HG02642 (cell line): ENCODE results near the gene A4GALT.
A peak's percentile ranks its signal among the peaks of the same experiment; 100 is the strongest.
"Not testable (repeated sequence)": the region's sequence is repeated elsewhere in the genome, so short reads cannot be mapped to it uniquely, and the experiment has no call there.

Source experiments
- ATAC-seq: cut with Tn5 transposase; IDR thresholded peaks from one replicate; pipeline ENCODE4 v1.9.1; 2021; ENCODE audit warnings: mild to moderate bottlenecking; ENCODE audit not compliant: unreplicated experiment, poor library complexity

The A4GALT gene

DNA sequence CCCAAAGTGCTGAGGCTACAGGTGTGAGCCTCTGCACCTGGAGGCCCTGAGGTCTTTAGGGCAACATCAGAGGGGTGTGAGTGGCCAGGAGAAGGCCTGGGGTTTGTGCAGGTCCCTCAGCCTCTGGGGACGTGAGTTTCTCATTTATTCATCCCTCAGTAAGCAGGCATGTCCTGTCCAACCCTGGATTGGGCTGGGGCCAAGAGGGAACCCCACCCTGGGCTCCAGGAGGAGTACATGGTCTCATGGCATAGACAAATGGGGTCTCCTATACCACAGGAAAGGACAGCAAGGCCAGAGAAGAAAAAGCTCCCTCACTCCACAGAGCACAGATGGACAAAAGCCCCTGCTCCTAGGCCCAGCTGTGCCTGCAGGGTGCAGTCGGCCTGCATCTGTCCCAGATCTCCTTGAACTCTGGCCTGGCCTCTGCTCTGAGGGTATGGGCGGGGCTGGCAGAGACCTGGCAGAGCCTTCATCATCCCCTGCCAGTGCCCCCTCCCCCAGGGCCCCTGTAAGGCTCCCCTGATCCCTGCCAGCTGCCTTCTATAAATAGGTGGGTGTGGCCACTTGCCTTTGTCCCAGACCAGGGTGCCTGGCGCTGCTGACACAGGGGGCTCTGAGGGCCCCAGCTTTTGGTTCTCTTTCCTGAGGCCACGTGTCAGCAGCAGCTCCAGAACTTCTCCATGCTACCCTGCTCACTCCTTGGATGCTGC, 34.6 kb downstream of the A4GALT start:
- no peak for ATAC-seq

- no peak for ATAC-seq
These were observed 36.0 kb downstream of the A4GALT start for GRCh38 chr22:42684462-42685195.

GRCh38 chr22:42683578-42684283, 36.9 kb downstream of the A4GALT start:
- no peak for ATAC-seq

DNA sequence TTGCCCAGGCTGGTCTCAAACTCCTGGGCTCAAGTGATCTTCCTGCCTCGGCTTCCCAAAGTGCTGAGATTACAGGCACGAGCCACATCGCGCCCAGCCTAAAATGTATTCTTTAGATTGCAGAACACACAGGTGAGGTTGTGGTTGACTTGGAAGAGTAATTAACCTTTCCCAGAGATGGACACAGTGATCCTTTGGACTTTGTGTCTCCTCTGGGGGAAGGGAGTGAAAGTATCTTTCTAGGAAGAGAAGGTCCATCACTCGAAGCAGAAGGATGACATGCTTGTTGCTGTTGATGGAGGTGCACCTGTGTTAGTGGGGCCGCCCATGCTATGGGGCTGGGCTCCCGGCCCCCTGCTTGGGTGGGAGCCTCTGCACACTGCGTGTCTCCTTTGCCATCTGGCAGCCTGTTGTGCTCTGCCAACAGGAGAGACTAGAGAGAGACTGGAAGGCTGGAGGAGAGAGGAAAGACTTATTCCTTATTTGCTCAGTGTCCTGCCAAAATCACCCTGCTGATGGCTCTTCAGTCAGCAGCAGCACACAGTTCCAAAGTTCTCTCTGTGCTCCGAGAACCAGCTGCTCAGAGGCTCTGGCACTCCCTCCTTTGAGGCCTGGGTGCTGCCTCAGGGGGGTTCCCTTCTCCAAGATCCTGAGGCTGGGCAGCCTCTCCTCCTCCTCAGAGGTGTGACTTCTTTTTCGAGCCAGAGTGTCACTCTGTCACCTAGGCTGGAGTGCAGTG, 38.4 kb downstream of the A4GALT start:
- ATAC-seq, result no peak

DNA sequence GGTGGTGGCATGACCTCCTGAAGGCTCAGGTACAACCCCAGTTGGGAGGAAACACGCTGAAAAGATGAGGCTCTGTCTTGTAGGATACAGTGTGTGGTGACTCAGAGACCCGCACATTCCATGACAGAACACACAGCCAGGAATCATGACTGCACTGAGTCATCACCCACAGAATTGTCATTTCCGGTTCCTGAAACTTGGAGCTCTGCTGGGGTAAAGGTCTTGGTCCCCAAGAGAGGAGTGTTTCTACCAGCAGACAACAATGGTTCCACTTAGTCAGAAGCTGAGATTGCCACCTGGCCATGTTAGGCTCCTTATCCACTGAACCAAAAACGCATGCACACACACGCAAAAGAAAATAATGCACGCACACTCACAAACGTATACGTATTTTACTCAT, 40.0 kb downstream of the A4GALT start:
- ATAC-seq, result no peak

DNA sequence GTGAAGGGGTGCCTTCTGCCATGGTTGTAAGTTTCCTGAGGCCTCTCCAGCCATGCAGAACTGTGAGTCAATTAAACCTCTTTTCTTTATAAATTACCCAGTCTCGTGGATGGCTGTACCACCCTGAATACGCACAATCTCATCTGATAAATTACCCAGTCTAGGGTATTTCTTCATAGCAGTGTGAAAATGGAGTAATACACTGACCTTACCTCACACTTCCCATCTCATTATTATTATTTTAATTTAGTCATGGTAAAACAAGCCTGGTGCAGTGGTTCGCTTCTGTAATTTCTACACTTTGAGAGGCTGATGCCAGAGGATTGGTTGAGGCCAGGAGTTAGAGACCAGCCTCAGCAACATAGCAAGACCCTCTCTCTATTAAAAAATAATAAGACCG, 41.0 kb downstream of the A4GALT start:
- no peak for ATAC-seq

DNA sequence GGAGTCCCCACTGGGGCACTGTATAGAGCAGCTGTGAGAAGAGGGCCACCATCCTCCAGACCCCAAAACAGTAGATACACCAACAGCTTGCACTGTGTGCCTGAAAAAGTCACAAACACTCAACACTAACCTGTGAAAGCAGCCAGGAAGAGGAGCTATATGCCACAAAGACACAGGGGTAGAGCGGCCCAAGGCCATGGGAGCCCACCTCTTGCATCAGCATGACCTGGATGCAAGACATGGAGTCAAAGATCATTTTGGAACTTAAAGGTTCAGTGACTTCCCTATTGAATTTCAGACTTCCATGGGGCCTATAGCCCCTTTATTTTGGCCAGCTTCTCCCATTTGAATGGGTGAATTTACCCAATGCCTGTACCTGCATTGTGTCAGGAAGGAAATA, 41.8 kb downstream of the A4GALT start:
- ATAC-seq, result no peak

DNA sequence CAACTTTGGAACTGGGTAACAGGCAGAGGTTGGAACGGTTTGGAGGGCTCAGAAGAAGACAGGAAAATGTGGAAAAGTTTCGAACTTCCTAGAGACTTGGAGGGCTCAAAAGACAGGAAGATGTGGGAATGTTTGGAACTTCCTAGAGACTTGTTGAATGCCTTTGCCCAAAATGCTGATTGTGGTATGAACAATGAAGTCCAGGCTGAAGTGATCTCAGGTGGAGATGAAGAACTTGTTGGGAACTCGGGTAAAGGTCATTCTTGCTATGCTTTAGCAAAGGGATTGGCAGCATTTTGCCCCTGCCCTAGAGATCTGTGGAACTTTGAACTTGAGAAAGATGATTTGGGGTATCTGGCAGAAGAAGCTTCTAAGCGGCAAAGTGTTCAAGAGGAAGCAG, 42.7 kb downstream of the A4GALT start:
- not testable (repeated sequence) for ATAC-seq

DNA sequence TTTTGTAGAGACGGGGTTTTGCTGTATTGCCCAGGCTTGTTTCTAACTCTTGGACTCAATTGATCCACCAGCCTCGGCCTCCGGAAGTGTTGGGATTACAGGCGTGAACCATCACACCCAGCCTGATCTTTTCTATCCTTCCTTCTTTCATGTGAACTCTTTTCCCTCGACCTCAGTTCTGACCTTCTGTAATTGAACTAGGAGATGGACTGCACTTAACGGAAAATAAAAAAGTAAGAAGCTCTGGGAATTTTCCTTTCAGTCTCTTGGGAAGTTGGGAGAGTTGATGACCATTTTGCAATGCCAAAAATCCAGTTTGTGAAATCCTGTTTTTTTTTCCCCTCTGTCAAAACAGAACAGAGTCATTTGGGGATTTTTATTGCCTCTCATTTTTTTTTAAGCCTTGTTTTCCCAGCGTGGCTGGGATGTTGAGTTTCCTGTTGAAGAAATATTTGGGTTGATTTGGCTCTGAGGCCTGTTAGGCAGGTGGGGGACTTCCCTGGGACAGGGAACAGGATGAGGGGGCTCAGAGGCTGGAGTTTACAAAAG, 44.5 kb downstream of the A4GALT start:
- no peak for ATAC-seq

DNA sequence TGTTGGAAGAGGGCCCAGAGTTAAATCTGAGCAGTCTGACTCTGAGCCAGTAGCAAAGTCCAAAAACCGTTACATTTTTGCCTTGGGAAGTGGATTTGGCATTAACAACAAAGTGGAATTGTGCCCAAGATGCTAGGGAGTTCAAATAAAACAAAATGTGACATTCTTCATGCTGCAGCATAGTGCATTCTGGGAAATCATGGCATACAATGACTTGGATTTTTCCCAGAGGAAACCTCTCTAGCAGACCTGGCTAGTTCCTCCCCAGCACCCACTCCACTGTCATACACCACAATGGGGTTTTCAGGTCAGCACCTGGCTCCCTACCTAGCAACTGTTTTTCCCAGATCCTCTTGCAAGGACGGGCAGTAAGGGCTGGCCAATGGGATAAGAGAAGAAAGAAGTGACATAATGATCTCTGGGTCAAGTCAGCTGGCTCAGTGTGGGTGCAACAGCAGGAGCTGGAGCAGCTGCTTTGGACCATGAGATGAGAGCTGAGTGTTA, 46.7 kb downstream of the A4GALT start:
- no peak for ATAC-seq

GRCh38 chr22:42673071-42673470, 47.6 kb downstream of the A4GALT start:
- ATAC-seq, result not testable (repeated sequence)

DNA sequence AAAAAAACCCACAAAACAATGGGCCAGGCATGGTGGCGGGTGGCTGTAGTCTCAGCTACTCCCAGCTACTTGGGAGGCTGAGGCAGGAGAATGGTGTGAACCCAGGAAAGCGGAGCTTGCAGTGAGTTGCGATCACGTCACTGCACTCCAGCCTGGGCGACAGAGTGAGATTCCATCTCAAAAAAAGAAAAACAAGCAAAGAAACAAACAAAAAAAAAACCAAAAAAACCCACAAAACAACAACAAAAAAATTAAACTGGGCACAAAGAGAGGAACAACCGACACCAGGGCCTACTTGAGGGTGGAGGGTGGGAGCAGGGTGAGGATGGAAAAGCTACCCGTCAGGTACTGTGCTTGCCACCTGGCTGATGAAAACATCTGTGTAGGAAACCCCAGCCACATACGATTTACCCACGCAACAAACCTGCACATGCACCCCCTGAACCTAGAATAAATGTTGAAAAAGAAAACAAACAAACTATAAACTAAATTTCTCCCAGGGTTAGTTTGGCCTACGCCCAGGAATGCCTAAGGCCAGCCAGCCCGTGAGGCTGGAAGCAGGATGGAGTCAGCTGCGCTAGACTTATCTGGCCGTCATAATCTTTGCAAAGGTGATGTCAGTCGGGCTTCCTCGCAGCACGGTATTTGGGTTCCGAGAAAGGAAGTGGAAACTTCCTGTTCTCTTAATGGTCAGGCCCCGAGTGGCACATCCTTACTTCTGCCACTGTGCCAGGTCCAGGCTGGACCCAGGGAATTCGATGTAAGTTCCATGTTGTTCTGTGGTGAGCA, 49.6 kb downstream of the A4GALT start:
- no peak for ATAC-seq

GRCh38 chr22:42670046-42670445, 50.6 kb downstream of the A4GALT start:
- no peak for ATAC-seq

- not testable (repeated sequence) for ATAC-seq
These were observed 54.3 kb downstream of the A4GALT start for GRCh38 chr22:42666393-42666792.

GRCh38 chr22:42664976-42665831, 55.5 kb downstream of the A4GALT start:
- ATAC-seq, result peak; percentile 58

GRCh38 chr22:42661985-42662831, 58.5 kb downstream of the A4GALT start:
- no peak for ATAC-seq

DNA sequence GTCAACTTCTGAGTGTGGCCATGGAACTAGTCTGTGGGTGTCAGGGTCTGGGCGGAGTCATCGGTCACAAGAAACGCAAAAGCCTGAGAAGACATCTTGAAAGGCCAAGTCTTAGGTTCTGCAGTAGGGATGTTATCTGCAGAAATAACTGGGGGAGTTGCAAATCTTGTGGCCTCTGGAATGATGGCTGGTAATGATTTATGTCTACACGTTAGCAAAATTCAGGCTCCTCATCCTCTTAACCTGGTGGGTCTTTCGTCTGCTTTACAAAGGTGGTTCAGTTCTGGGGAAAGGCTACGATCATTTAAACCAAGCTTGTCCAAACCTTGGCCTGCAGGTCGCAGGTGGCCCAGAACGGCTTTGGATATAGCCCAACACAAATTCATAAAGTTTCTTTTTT, 64.1 kb downstream of the A4GALT start:
- no peak for ATAC-seq

DNA sequence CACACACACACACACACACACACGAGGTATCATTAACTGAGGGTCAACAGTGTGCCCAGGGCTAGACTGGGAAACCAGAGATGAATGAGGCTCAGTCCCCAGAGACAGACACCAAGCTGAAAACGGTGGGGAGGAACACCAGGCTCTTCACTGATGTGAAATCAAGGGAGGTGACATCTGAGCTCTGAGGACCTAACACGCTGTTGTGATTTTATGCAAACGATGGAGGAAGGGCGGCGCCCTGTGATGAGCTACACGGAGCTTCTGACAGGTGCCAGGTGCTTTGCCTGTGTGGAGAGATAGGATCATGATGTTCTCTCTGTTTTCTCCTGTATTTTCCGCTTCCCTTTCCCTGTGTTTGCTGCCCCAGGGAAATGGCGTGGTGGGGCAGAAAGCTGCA, 65.0 kb downstream of the A4GALT start:
- ATAC-seq, result no peak
